GM18526 (cell line): ENCODE results near the gene AGAP1.

ENCODE experiments used
- POLR2A ChIP-seq: IDR thresholded peaks from 3 replicates; pipeline ENCODE4 v1.6.1; 2011; ENCODE audit not compliant: insufficient read length; ENCODE audit errors: extremely low read depth

The AGAP1 gene

GRCh38 chr2:235861383-235861782 is 367.5 kb downstream of the AGAP1 start:
- TF ChIP-seq POLR2A, result no peak

GRCh38 chr2:235863414-235863813 is 369.6 kb downstream of the AGAP1 start:
- no peak for TF ChIP-seq POLR2A

DNA sequence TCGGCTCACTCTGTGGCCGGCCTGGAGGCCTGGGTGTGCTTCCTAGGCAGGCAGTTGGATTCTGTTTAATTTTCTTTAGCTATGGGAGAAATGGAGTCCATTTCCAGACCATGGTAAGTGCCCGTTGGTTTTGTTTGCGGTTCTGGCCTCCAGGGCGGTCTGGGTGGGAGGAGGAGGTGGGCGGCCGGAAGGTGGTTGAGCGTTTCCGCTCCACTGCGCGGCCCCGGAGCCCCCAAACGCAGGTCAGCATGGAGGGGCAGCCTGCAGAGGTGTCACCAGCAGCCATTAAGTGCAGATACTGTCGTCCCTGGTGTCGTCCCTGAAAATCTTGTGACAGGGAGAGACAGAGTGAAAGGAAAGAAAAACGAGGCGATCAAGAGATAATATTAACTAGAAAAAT is 370.5 kb downstream of the AGAP1 start:
- TF ChIP-seq POLR2A, result no peak

GRCh38 chr2:235864733-235865515 is 371.1 kb downstream of the AGAP1 start:
- no peak for TF ChIP-seq POLR2A

DNA sequence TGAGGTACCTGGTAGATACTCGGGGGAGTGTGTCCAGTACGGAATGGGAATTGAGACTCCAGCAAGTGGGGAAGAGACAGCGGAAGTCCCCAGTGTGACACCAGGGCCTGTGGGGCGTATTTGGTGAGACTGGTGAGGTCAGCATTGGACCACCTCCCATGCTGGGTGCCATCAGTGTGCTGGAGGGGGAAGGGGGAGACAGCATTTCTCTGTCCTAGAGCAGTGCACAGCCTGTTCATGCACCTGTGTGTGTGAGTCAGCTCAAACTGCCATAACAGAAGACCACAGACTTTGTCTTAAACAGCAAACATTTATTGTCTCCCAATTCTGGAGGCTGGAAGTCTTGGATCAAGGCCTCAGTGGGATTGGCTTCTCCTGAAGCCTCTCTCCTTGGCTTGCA is 372.5 kb downstream of the AGAP1 start:
- TF ChIP-seq POLR2A, result no peak

DNA sequence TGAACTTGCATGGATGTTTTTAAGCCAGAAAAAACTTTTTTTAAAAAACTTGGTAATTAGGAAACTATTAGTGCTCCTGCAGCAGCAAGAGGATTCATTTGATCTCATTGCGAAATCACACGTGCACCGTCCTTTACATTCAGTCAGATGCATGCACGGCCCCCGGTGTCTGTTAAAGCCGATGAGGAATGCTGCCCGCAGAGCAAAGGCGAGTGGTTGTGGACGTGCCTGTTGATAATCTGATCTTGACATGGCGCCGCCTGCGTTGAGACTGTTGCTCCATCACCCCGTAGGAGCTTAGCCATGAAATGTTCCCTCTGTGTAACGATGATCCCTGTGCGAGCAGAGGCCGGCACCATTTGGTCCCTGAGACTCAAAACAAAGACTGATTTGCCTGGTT is 374.4 kb downstream of the AGAP1 start:
- no peak for TF ChIP-seq POLR2A

- TF ChIP-seq POLR2A, result no peak
Measured at GRCh38 chr2:235868645-235869044, 374.8 kb downstream of the AGAP1 start.

DNA sequence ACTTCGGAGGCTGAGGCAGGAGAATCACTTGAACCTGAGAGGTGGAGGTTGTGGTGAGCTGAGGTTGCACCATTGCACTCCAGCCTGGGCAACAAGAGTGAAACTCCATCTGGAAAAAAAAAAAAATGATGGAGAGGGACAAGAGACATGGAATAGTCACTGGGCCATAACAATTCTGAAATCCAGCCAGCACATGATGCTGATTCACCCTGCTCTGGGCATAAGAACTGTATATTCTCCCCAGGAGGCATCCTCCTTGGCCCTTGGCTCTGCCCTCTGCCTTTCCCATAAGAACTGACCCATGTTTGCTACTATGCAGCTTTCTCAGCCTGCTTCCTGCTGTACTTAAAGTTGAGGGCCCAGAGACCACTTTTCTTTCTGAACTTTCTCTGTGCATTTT is 376.7 kb downstream of the AGAP1 start:
- TF ChIP-seq POLR2A, result no peak

DNA sequence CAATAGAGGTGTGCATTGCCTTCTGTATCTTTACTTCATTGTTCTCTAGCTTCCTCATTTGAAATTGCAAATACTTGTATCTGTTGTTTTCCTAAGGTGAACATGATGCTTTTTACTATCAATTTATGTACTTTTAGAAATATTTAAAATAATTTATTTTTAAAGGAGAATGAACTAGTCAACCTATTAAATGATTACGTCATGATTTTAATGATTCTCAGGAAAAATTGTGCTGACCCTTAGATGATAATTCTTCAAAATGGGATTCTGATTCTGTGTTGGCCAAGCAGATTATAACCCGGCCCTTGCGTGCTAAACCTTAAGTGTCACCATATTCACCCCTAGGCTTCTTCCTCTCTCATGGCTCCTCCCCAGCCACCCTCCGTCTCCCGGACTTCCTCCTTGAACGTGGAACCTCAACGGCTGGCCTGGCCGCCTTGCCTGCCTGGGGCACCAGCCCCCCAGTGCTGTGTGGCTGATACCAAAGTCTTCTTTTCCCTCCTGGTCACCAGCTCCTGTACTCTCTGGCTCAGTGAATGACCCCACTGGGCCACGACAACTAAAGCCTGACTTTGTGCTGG is 382.3 kb downstream of the AGAP1 start:
- no peak for TF ChIP-seq POLR2A

DNA sequence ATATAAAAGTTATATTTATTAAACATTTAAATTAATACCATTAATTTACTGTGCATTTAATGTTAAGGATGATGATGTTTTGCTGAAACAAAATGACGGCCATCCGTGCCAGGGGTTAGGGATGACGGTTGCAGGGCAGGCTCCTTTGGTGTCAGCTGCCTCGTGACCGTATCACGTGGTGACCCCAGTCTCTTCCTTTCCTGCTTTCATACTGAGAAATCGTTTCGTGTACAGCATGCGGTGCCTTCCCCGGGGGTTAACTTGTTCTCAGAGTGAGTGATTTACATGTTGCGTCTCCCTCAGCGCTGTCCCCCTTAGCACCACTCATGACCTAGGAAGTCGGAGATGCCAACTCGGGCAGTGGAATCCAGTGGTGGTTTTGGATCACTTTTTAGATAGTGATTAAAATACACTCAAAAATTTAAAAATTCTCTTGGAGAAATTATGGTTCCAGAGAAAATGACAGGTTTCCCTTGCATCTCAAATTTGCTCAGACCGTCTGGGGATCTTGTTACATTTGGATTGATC is 383.5 kb downstream of the AGAP1 start:
- no peak for TF ChIP-seq POLR2A

DNA sequence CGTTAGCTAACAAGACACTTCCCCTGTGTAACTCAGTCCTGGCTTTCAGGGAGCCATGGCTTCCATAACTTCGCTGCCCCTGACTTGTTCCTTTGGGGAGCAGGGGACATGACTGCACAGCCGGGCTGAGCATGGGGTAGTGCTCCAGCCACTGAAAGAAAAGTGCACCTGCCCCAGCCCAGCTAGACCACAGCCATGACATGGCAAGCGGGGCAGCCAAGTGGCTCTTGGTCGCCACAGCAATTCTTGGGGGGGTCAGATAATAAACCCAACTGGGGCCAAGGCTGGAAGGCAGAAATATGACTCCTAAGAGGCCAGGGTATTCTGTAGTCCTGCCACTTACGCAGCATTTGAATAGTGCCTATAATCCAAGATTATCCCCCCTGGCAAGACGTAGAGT is 385.3 kb downstream of the AGAP1 start:
- no peak for TF ChIP-seq POLR2A

DNA sequence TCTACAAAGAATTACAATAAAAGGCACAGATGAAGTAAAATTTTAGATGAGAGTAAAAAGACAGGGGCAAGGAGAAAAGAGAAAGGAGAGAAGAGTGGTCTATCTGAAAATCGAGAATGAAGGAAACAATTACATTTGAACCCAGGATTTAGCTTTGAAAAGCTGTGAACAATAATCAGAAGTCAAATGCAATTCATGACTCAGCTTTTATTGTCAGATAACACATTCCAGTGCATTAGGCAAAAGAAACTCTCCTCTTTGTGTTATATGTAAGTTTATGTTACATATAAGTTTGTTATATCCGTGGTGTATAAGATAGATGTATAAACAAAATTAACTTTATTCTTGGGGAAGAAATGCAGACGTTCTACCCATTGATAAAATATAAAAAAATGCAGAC is 389.8 kb downstream of the AGAP1 start:
- TF ChIP-seq POLR2A, result no peak

- no peak for TF ChIP-seq POLR2A
Measured at GRCh38 chr2:235889302-235889630, 395.4 kb downstream of the AGAP1 start.

DNA sequence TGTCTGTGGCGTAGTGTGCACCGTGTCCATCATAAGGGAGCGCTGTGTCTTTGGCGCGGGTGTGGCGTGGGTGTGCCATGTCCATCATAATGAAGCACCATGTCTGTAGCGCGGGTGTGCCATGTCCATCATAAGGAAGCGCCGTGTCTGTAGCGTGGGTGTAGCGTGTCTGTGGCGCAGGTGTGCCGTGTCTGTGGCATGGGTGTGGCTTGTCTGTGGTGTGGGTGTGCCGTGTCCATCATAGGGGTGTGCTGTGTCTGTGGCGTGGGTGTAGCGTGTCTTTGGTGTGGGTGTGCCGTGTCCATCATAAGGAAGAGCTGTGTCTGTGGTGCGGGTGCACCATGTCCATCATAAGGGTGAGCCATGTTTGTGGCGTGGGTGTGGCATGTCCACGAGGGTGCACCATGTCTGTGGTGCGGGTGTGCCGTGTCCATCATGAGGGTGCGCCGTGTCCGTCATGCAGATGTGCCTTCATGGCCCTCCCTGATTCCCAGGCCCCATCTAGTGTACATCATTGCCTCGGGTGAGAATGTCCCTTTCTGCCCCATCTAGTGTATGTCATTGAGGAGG is 399.4 kb downstream of the AGAP1 start:
- TF ChIP-seq POLR2A, result no peak

DNA sequence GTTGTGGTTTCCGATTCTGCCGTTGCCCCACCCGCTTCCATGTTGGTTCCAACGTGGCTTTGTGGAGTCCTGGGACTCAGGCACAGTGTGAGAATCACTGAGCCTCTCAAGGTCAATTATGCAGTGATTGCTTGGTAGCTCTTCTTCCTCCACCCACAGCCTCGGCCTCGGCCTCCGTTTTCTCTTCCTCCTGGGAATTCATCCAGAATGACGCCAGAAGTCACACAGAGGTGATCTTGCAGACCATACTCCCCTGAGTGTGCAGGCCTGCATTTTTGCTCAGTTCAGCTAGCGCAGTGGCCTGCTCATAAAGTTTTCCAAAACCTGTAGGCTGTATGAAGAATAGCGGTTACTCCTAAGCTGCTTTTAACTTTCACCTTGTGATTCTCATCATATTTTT is 401.0 kb downstream of the AGAP1 start:
- TF ChIP-seq POLR2A, result no peak

DNA sequence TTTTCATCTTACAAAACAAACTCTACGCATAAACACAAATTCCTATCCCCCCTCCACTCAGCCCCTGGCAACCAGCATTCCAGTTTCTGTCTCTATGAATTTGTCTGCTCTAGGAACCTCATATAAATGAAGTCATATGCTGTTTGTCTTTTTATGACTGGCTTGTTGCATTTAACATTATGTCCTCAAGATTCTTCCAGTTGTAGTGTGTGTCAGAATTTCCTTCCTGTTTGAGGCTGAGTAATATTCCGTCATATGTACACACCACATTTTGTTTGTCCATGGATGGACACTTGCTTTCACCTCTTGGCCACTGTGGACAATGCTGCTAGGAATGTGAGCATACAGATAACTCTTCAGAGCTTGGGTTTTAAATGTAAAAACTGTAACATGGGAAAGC is 402.2 kb downstream of the AGAP1 start:
- no peak for TF ChIP-seq POLR2A
